Lower lobe of right lung (tissue), 2 donors: ENCODE results near the gene POU6F2. TPM values are rescaled to one million over a fixed set of nuclear protein-coding genes. Genes with fewer than 3 reads are reported as not detected.
"Not testable (repeated sequence)": the region's sequence is repeated elsewhere in the genome, so short reads cannot be mapped to it uniquely, and the experiment has no call there.

Experiments
- ATAC-seq, 2 donors: fragments of 200-7000 bp; cut with Tn5 transposase; one replicate each; pipeline ENCODE4 v1.9.1; 2020 to 2022; ENCODE audit warnings: mild to moderate bottlenecking in 2 of 2, moderate library complexity in 2 of 2
- DNase-seq: peaks from one replicate; pipeline ENCODE4 v3.0.0-alpha.2; 2020
- H3K27ac ChIP-seq: fragments of 200-600 bp; one replicate; pipeline ENCODE4 v1.8.0; 2022
- H3K27me3 ChIP-seq: fragments of 200-600 bp; one replicate; pipeline ENCODE4 v1.8.0; 2022; ENCODE audit warnings: low read depth
- H3K36me3 ChIP-seq: fragments of 200-600 bp; one replicate; pipeline ENCODE4 v1.8.0; 2022; ENCODE audit warnings: mild to moderate bottlenecking
- H3K4me1 ChIP-seq: fragments of 200-600 bp; one replicate; pipeline ENCODE4 v1.8.0; 2022
- H3K4me3 ChIP-seq: fragments of 200-600 bp; one replicate; pipeline ENCODE4 v1.8.0; 2022; ENCODE audit warnings: mild to moderate bottlenecking
- H3K9me3 ChIP-seq: fragments of 200-600 bp; one replicate; pipeline ENCODE4 v1.8.0; 2022
- intact Hi-C: fragments of 100-400 bp; cut with DNase I; formaldehyde crosslinking; loops from one replicate; pipeline ENCODE4 v1.11.0; 2022
- total RNA-seq: library from RNA; stranded (reverse); fragmentation: NEBNext Ultra II Directional; extraction: Animal tissue kit (Norgen Biotek cat#: 25700); gene quantifications from one replicate; pipeline ENCODE4 v1.2.1, GENCODE V29; 2021
- TF ChIP-seq, protein P1 (sequence below): fragments of 200-600 bp; IDR thresholded peaks from one replicate; pipeline ENCODE4 v1.8.0; 2022; ENCODE audit warnings: antibody characterized with exemption, mild to moderate bottlenecking
- donor health status: DM: no; HTN: yes; CAD: no; lungs with severe emphysema.

The POU6F2 gene
- total RNA-seq, 1 donor from 2014 or later, result not detected

DNA sequence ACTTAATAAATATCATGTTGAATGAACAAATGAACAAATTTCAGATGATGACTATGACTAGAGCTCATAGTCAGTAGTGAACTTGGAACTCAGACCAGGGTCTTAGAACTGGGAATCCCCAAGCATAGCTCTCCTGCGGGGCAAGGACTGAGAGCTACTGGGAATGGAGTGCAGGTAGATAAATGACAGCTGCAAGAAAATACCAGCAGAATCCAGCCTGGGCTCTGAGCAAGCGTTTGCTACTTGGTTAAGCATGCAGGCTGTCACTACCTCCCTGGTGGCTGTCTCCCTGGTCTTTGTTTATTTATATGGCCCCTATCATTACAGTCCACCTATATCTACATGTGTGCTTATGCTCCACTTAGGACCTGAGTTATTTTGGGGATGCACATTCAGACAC, 208.4 kb downstream of the POU6F2 start:
- no peak for DNase-seq
- no peak overlapping the region for H3K27ac ChIP-seq
- H3K4me1 ChIP-seq, result no peaks in the 10 kb centered on the region
- intact Hi-C loops, result no loop called here
- H3K4me3 ChIP-seq, result no peak overlapping the region
- H3K36me3 ChIP-seq, result no peaks in the 10 kb centered on the region
- TF ChIP-seq, protein P1, sequence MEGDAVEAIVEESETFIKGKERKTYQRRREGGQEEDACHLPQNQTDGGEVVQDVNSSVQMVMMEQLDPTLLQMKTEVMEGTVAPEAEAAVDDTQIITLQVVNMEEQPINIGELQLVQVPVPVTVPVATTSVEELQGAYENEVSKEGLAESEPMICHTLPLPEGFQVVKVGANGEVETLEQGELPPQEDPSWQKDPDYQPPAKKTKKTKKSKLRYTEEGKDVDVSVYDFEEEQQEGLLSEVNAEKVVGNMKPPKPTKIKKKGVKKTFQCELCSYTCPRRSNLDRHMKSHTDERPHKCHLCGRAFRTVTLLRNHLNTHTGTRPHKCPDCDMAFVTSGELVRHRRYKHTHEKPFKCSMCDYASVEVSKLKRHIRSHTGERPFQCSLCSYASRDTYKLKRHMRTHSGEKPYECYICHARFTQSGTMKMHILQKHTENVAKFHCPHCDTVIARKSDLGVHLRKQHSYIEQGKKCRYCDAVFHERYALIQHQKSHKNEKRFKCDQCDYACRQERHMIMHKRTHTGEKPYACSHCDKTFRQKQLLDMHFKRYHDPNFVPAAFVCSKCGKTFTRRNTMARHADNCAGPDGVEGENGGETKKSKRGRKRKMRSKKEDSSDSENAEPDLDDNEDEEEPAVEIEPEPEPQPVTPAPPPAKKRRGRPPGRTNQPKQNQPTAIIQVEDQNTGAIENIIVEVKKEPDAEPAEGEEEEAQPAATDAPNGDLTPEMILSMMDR, result no peak
- no peaks in the 10 kb centered on the region for H3K9me3 ChIP-seq
- ATAC-seq, result no peak
- H3K27me3 ChIP-seq, result no peaks in the 10 kb centered on the region

- Histone ChIP-seq H3K4me1 (no peaks in the 10 kb centered on the region), H3K27ac (no peak overlapping the region), H3K27me3 (no peaks in the 10 kb centered on the region), H3K9me3 (no peaks in the 10 kb centered on the region), H3K36me3 (no peaks in the 10 kb centered on the region), H3K4me3 (no peak overlapping the region)
- intact Hi-C loops, result no loop called here
- DNase-seq, result no peak
- TF ChIP-seq, protein P1, result no peak
- no peak for ATAC-seq
These were observed 209.0 kb downstream of the POU6F2 start for GRCh38 chr7:39186671-39187070.

- no peak for ATAC-seq
- TF ChIP-seq, protein P1, result no peak
- no peak for DNase-seq
- Histone ChIP-seq H3K4me3 (no peak overlapping the region), H3K36me3 (no peaks in the 10 kb centered on the region), H3K27ac (no peak overlapping the region), H3K27me3 (no peaks in the 10 kb centered on the region), H3K9me3 (no peaks in the 10 kb centered on the region), H3K4me1 (no peaks in the 10 kb centered on the region)
- intact Hi-C loops, result no loop called here
These were observed 209.4 kb downstream of the POU6F2 start for GRCh38 chr7:39187130-39187529.

DNA sequence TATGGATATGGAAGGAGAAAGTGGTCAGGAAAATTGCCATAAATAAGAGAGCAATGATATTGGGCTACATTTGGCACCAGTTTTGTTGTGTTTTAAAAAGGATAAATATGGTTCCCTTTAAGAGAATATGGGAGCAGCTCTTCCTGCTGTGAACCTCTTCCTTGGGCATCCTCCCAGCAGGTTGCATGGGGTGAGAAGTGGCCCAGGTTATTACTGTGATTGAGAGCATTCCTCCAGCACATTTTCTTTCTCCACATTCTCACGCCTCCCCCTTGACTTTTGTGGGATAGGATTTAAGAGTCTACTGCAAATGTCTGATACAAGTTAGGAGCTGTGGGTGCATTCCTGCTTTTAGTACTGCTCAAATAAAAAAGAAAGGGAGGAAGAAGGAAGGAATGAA, 214.8 kb downstream of the POU6F2 start:
- TF ChIP-seq, protein P1, result no peak
- H3K4me3 ChIP-seq, result no peak overlapping the region
- intact Hi-C loops, result no loop called here
- no peak for ATAC-seq
- no peak overlapping the region for H3K27ac ChIP-seq
- no peaks in the 10 kb centered on the region for H3K9me3 ChIP-seq
- no peaks in the 10 kb centered on the region for H3K36me3 ChIP-seq
- no peak for DNase-seq
- no peaks in the 10 kb centered on the region for H3K4me1 ChIP-seq
- H3K27me3 ChIP-seq, result no peaks in the 10 kb centered on the region

DNA sequence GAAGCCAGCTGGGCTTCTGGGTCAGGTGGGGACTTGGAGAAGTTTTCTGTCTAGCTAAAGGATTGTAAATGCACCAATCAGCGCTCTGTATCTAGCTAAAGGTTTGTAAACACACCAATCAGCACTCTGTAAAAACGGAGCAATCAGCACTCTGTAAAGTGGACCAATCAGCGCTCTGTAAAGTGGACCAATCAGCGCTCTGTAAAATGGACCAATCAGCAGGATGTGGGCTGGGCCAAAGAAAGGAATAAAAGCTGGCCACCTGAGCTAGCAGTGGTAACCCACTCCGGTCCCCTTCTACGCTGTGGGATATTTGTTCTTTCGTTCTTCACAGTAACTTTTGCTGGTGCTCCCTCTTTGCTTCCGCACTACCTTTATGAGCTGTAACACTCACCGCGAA, 216.7 kb downstream of the POU6F2 start:
- H3K36me3 ChIP-seq, H3K4me3 ChIP-seq, DNase-seq, H3K27ac ChIP-seq, H3K4me1 ChIP-seq, H3K27me3 ChIP-seq, intact Hi-C loops, H3K9me3 ChIP-seq, ATAC-seq: not testable (repeated sequence)

- no peak for ATAC-seq
- no peak for DNase-seq
- no peak overlapping the region for H3K27ac ChIP-seq
- TF ChIP-seq, protein P1, result no peak
- H3K27me3 ChIP-seq, result no peaks in the 10 kb centered on the region
- H3K4me3 ChIP-seq, result no peak overlapping the region
- no peaks in the 10 kb centered on the region for H3K4me1 ChIP-seq
- H3K36me3 ChIP-seq, result no peaks in the 10 kb centered on the region
- intact Hi-C loops, result no loop called here
- no peaks in the 10 kb centered on the region for H3K9me3 ChIP-seq
These were observed 218.3 kb downstream of the POU6F2 start for GRCh38 chr7:39195967-39196366.
